Naive thymus-derived CD4-positive, alpha-beta T cell (primary cell): ENCODE data around the gene UBL7. TPM values are rescaled to one million over a fixed set of nuclear protein-coding genes. Genes with fewer than 3 reads are reported as not detected.

Experiments
- ATAC-seq: fragments of 150-1000 bp; cut with Tn5 transposase; 2 replicates; pipeline ENCODE4 v1.10.0; 2021; ENCODE audit warnings: mild to moderate bottlenecking, moderate library complexity
- CTCF ChIA-PET: fragments of 350-600 bp; sonication (Branson Sonifier 250); formaldehyde crosslinking; loops from one replicate; lab custom pipeline; 2021; ENCODE audit warnings: antibody characterized with exemption; lab: Charles Lee
- POLR2A ChIA-PET: fragments of 350-600 bp; sonication (Branson Sonifier 250); formaldehyde crosslinking; loops from one replicate; lab custom pipeline; 2021; ENCODE audit warnings: antibody characterized with exemption, inconsistent platforms; lab: Charles Lee
- DNase-seq, 9 donors: peaks; one replicate each; pipeline versions ENCODE4 v3.0.0 to v3.0.0-alpha.2; 2020 to 2022; ENCODE audit warnings: mixed read lengths in 1 of 9
- H3K27ac ChIP-seq: one replicate; pipeline ENCODE4 v1.7.0; 2013; ENCODE audit warnings: mild to moderate bottlenecking, low read depth, low read length, moderate library complexity
- H3K27me3 ChIP-seq, 2 donors: one replicate each; pipeline ENCODE4 v1.7.0; 2013; ENCODE audit warnings: low read length in 2 of 2, mild to moderate bottlenecking in 2 of 2, moderate library complexity in 2 of 2; ENCODE audit not compliant: control insufficient read depth in 2 of 2, insufficient read depth in 2 of 2
- H3K36me3 ChIP-seq, 3 experiments: 1 replicate in 2 of 3; 2 replicates in 1 of 3; pipeline ENCODE4 v1.7.0; 2013; ENCODE audit warnings: low read length in 3 of 3, mild to moderate bottlenecking in 3 of 3, moderate library complexity in 1 of 3; ENCODE audit not compliant: insufficient read depth in 3 of 3, control insufficient read depth in 2 of 3
- H3K4me1 ChIP-seq, 2 donors: one replicate each; pipeline ENCODE4 v1.7.0; 2013; ENCODE audit warnings: low read length in 2 of 2, mild to moderate bottlenecking in 2 of 2, moderate library complexity in 1 of 2; ENCODE audit not compliant: control insufficient read depth in 2 of 2, insufficient read depth in 2 of 2
- H3K4me3 ChIP-seq: 2 replicates; pipeline ENCODE4 v1.7.0; 2013; ENCODE audit warnings: mild to moderate bottlenecking, low read length
- H3K9me3 ChIP-seq, 3 experiments: 1 replicate in 2 of 3; 2 replicates in 1 of 3; pipeline ENCODE4 v1.7.0; 2013; ENCODE audit warnings: low read length in 3 of 3; ENCODE audit not compliant: control insufficient read depth in 2 of 3
- H3K27ac Mint-ChIP-seq, 9 donors: one replicate each; pipeline ENCODE4 v1.8.0; 2020 to 2022; ENCODE audit warnings: mixed read lengths in 9 of 9, mild to moderate bottlenecking in 8 of 9, moderate library complexity in 5 of 9, inconsistent platforms in 2 of 9
- H3K27me3 Mint-ChIP-seq, 5 donors: one replicate each; pipeline ENCODE4 v1.8.0; 2021 to 2022; ENCODE audit warnings: mixed read lengths in 5 of 5, mild to moderate bottlenecking in 1 of 5
- H3K36me3 Mint-ChIP-seq, 5 donors: one replicate each; pipeline ENCODE4 v1.8.0; 2020 to 2022; ENCODE audit warnings: mixed read lengths in 5 of 5, mild to moderate bottlenecking in 3 of 5, inconsistent platforms in 1 of 5
- H3K4me1 Mint-ChIP-seq, 7 donors: one replicate each; pipeline ENCODE4 v1.8.0; 2020 to 2022; ENCODE audit warnings: mixed read lengths in 7 of 7, mild to moderate bottlenecking in 3 of 7, inconsistent platforms in 1 of 7
- H3K4me3 Mint-ChIP-seq, 10 donors: one replicate each; pipeline ENCODE4 v1.8.0; 2020 to 2022; ENCODE audit warnings: mild to moderate bottlenecking in 10 of 10, mixed read lengths in 10 of 10, moderate library complexity in 6 of 10, inconsistent platforms in 2 of 10
- H3K9me3 Mint-ChIP-seq, 11 donors: one replicate each; pipeline ENCODE4 v1.8.0; 2020 to 2022; ENCODE audit warnings: mixed read lengths in 11 of 11, mild to moderate bottlenecking in 4 of 11, inconsistent platforms in 1 of 11, moderate library complexity in 1 of 11
- intact Hi-C, 2 donors: fragments of 100-400 bp; cut with micrococcal nuclease; formaldehyde crosslinking; loops; one replicate each; pipeline ENCODE4 v1.15.1; 2023
- polyA plus RNA-seq, 2 donors: library from polyadenylated mRNA; unstranded; fragments of 300-500 nt; fragmentation: Illumina TruSeq; gene quantifications; one replicate each; pipeline ENCODE4 v1.2.3, GENCODE V29; 2021
- total RNA-seq, 6 experiments: library from RNA in 5 of 6; stranded (reverse) in 5 of 6; gene quantifications; 1 replicate in 5 of 6; 2 replicates in 1 of 6; pipeline ENCODE4 v1.2.3 and lab custom pipeline; 2021 to 2026

Gene UBL7
- total and polyA plus RNA-seq, 7 experiments from 2014 or later, result 20.2 to 127 (median 44.0) TPM

GRCh38 chr15:74444106-74445062 lies 16.6 kb downstream of the UBL7 start:
- ATAC-seq (no peak), DNase-seq (no peak)
- Histone ChIP-seq H3K27ac (no peak overlapping the region), H3K4me1 (no peaks in the 10 kb centered on the region), H3K9me3 (no peaks in the 10 kb centered on the region), H3K27me3 (no peaks in the 10 kb centered on the region), H3K4me3 (no peak overlapping the region), H3K36me3 (peaks cover 11 to 51% (median 19%) of the 10 kb centered on the region in 3 experiments)
- H3K27me3 Mint-ChIP-seq, result no peaks in the 10 kb centered on the region
- H3K36me3 Mint-ChIP-seq, result peaks cover 8 to 38% (median 15%) of the 10 kb centered on the region in 5 donors
- intact Hi-C loops, result no loop called here
- H3K4me3 Mint-ChIP-seq, result no peak overlapping the region
- H3K9me3 Mint-ChIP-seq, result no peaks in the 10 kb centered on the region
- peaks cover 0 to 8% (median 0%) of the 10 kb centered on the region in 7 donors for H3K4me1 Mint-ChIP-seq
- CTCF ChIA-PET, result interaction anchor here (0.7 to 8.6 kb wide), 2 partner anchors 62 to 72 kb away, joined by 3 to 93 read pairs; no protein-coding TSS in a partner anchor
- peak overlapping the region in 1 of 9 donors; percentile 8 for H3K27ac Mint-ChIP-seq
- POLR2A ChIA-PET, result no interaction called here

GRCh38 chr15:74443100-74443909 lies 17.7 kb downstream of the UBL7 start:
- ATAC-seq, result no peak

GRCh38 chr15:74442604-74443003 lies 18.4 kb downstream of the UBL7 start:
- DNase-seq, result no peak
- Histone ChIP-seq H3K9me3 (no peaks in the 10 kb centered on the region), H3K4me1 (peaks cover 0 to 3% of the 10 kb centered on the region in 2 donors), H3K4me3 (no peak overlapping the region), H3K27me3 (no peaks in the 10 kb centered on the region), H3K27ac (no peak overlapping the region), H3K36me3 (peaks cover 0 to 33% (median 8%) of the 10 kb centered on the region in 3 experiments)
- Mint-ChIP-seq H3K36me3 (peaks cover 4 to 20% (median 9%) of the 10 kb centered on the region in 5 donors), H3K27me3 (no peaks in the 10 kb centered on the region), H3K4me1 (peaks cover 0 to 17% (median 5%) of the 10 kb centered on the region in 7 donors), H3K4me3 (no peak overlapping the region), H3K27ac (peak overlapping the region in 1 of 9 donors; percentile 7), H3K9me3 (no peaks in the 10 kb centered on the region)
- no peak for ATAC-seq
- POLR2A ChIA-PET, result interaction anchor here (0.9 kb wide), 1 partner anchor 65 kb away, joined by 3 read pairs; no protein-coding TSS in a partner anchor
- CTCF ChIA-PET, result interaction anchor here (0.9 to 8.6 kb wide), 2 partner anchors 60 to 70 kb away, joined by 4 to 93 read pairs; no protein-coding TSS in a partner anchor
- intact Hi-C loops, result no loop called here

More at GRCh38 chr15:74443100-74443909, 17.7 kb downstream of the UBL7 start:
- H3K4me3 Mint-ChIP-seq, result no peak overlapping the region
- H3K27ac Mint-ChIP-seq, result peak overlapping the region in 2 of 9 donors; percentile 21 to 59
- Histone ChIP-seq H3K36me3 (peaks cover 3 to 40% (median 12%) of the 10 kb centered on the region in 3 experiments), H3K9me3 (no peaks in the 10 kb centered on the region), H3K27me3 (no peaks in the 10 kb centered on the region), H3K4me3 (no peak overlapping the region), H3K27ac (no peak overlapping the region), H3K4me1 (peaks cover 0 to 3% of the 10 kb centered on the region in 2 donors)
- H3K27me3 Mint-ChIP-seq, result no peaks in the 10 kb centered on the region
- intact Hi-C loops, result no loop called here
- POLR2A ChIA-PET, result no interaction called here
- no peaks in the 10 kb centered on the region for H3K9me3 Mint-ChIP-seq
- H3K36me3 Mint-ChIP-seq, result peaks cover 8 to 27% (median 9%) of the 10 kb centered on the region in 5 donors
- no peak for DNase-seq
- peaks cover 0 to 15% (median 5%) of the 10 kb centered on the region in 7 donors for H3K4me1 Mint-ChIP-seq
- CTCF ChIA-PET, result interaction anchor here (0.7 to 8.6 kb wide), 3 partner anchors 61 to 71 kb away, joined by 3 to 93 read pairs (median 4); no protein-coding TSS in a partner anchor

- peak overlapping the region in 1 of 9 donors; percentile 7 for H3K27ac Mint-ChIP-seq
- POLR2A ChIA-PET, result interaction anchor here (0.8 to 0.9 kb wide), 2 partner anchors 58 to 65 kb away, joined by 3 to 4 read pairs; no protein-coding TSS in a partner anchor
- intact Hi-C loops, result no loop called here
These were observed 18.9 kb downstream of the UBL7 start for GRCh38 chr15:74442063-74442462.

GRCh38 chr15:74441248-74441941 lies 19.6 kb downstream of the UBL7 start:
- Histone ChIP-seq H3K27me3 (no peaks in the 10 kb centered on the region), H3K27ac (no peak overlapping the region), H3K9me3 (no peaks in the 10 kb centered on the region), H3K36me3 (peaks cover 0 to 22% (median 6%) of the 10 kb centered on the region in 3 experiments), H3K4me3 (no peak overlapping the region), H3K4me1 (peaks cover 0 to 3% of the 10 kb centered on the region in 2 donors)
- Mint-ChIP-seq H3K4me3 (no peak overlapping the region), H3K27me3 (no peaks in the 10 kb centered on the region), H3K4me1 (peaks cover 0 to 17% (median 5%) of the 10 kb centered on the region in 7 donors), H3K9me3 (no peaks in the 10 kb centered on the region), H3K27ac (no peak overlapping the region), H3K36me3 (peaks cover 3 to 19% (median 4%) of the 10 kb centered on the region in 5 donors)
- intact Hi-C loops, result no loop called here
- DNase-seq (no peak), ATAC-seq (no peak)
- CTCF ChIA-PET, result interaction anchor here (0.8 to 8.6 kb wide), 3 partner anchors 9 to 67 kb away, joined by 3 to 93 read pairs (median 74); no protein-coding TSS in a partner anchor
- POLR2A ChIA-PET, result interaction anchor here (0.8 to 0.9 kb wide), 2 partner anchors 57 to 64 kb away, joined by 3 to 4 read pairs; no protein-coding TSS in a partner anchor

More at GRCh38 chr15:74442063-74442462, 18.9 kb downstream of the UBL7 start:
- no peaks in the 10 kb centered on the region for H3K27me3 Mint-ChIP-seq
- Histone ChIP-seq H3K9me3 (no peaks in the 10 kb centered on the region), H3K27me3 (no peaks in the 10 kb centered on the region), H3K4me3 (no peak overlapping the region), H3K4me1 (peaks cover 0 to 3% of the 10 kb centered on the region in 2 donors), H3K27ac (no peak overlapping the region), H3K36me3 (peaks cover 0 to 28% (median 8%) of the 10 kb centered on the region in 3 experiments)
- ATAC-seq, result no peak
- H3K4me3 Mint-ChIP-seq, result no peak overlapping the region
- H3K4me1 Mint-ChIP-seq, result peaks cover 0 to 17% (median 5%) of the 10 kb centered on the region in 7 donors
- no peak for DNase-seq
- peaks cover 4 to 19% (median 9%) of the 10 kb centered on the region in 5 donors for H3K36me3 Mint-ChIP-seq
- CTCF ChIA-PET, result interaction anchor here (0.9 to 8.6 kb wide), 3 partner anchors 59 to 69 kb away, joined by 4 to 93 read pairs (median 74); no protein-coding TSS in a partner anchor
- no peaks in the 10 kb centered on the region for H3K9me3 Mint-ChIP-seq
